Anterior cingulate cortex (tissue), 58 donors: ENCODE data around the gene TPH2.

ENCODE experiments used
- DNase-seq, 58 donors: peaks; one replicate each; lab custom pipeline; 2025; lab: John Stamatoyannopoulos, UW

The TPH2 gene

GRCh38 chr12:72028966-72029365, 90.3 kb downstream of the TPH2 start:
- DNase-seq, result no peak

- no peak for DNase-seq
Measured at GRCh38 chr12:72030277-72030676, 91.6 kb downstream of the TPH2 start.

- DNase-seq, result no peak
Measured at GRCh38 chr12:72031066-72031465, 92.4 kb downstream of the TPH2 start.

GRCh38 chr12:72033991-72034390, 95.3 kb downstream of the TPH2 start:
- no peak for DNase-seq

- DNase-seq, result no peak
Measured at GRCh38 chr12:72035625-72036024, 97.0 kb downstream of the TPH2 start.

GRCh38 chr12:72036393-72036792, 97.7 kb downstream of the TPH2 start:
- no peak for DNase-seq

- DNase-seq, result no peak
Measured at GRCh38 chr12:72037006-72037795, 98.6 kb downstream of the TPH2 start.

GRCh38 chr12:72041811-72042210, 103.2 kb downstream of the TPH2 start:
- DNase-seq, result no peak

GRCh38 chr12:72053604-72054003, 115.0 kb downstream of the TPH2 start:
- no peak for DNase-seq

- no peak for DNase-seq
Measured at GRCh38 chr12:72054511-72054910, 115.9 kb downstream of the TPH2 start.

GRCh38 chr12:72057330-72057914, 118.8 kb downstream of the TPH2 start:
- no peak for DNase-seq

- no peak for DNase-seq
Measured at GRCh38 chr12:72063073-72063472, 124.4 kb downstream of the TPH2 start.

- no peak for DNase-seq
Measured at GRCh38 chr12:72071030-72071429, 132.4 kb downstream of the TPH2 start.

GRCh38 chr12:72072592-72073212, 134.1 kb downstream of the TPH2 start:
- peak in 1 of 58 donors; percentile 8 for DNase-seq

GRCh38 chr12:72074065-72074464, 135.4 kb downstream of the TPH2 start:
- no peak for DNase-seq

GRCh38 chr12:72074956-72075355, 136.3 kb downstream of the TPH2 start:
- no peak for DNase-seq

GRCh38 chr12:72075401-72075800, 136.8 kb downstream of the TPH2 start:
- DNase-seq, result no peak

- DNase-seq, result no peak
Measured at GRCh38 chr12:72075891-72076557, 137.4 kb downstream of the TPH2 start.

- no peak for DNase-seq
Measured at GRCh38 chr12:72076558-72076915, 137.9 kb downstream of the TPH2 start.

- no peak for DNase-seq
Measured at GRCh38 chr12:72077111-72077820, 138.6 kb downstream of the TPH2 start.

- DNase-seq, result peak in 2 of 58 donors; percentile 3 to 23
Measured at GRCh38 chr12:72081777-72082176, 143.1 kb downstream of the TPH2 start.
